HUES48 (cell line): ENCODE data around the gene CD300LB.
"Not testable (repeated sequence)": the region's sequence is repeated elsewhere in the genome, so short reads cannot be mapped to it uniquely, and the experiment has no call there.

Experiments
- H3K27ac ChIP-seq: one replicate; pipeline ENCODE4 v1.7.0; 2013; ENCODE audit warnings: low read depth, low read length, inconsistent platforms
- H3K27me3 ChIP-seq: 2 replicates; pipeline ENCODE4 v1.6.1; 2013; ENCODE audit warnings: mild to moderate bottlenecking, low read length; ENCODE audit not compliant: control insufficient read depth, insufficient read depth
- H3K36me3 ChIP-seq: 2 replicates; pipeline ENCODE4 v1.6.1; 2013; ENCODE audit warnings: low read length; ENCODE audit not compliant: control insufficient read depth, insufficient read depth
- H3K4me1 ChIP-seq: 2 replicates; pipeline ENCODE4 v1.6.1; 2013; ENCODE audit warnings: mild to moderate bottlenecking, low read length; ENCODE audit not compliant: control insufficient read depth, insufficient read depth
- H3K4me3 ChIP-seq: 2 replicates; pipeline ENCODE4 v1.5.1; 2013; ENCODE audit warnings: mild to moderate bottlenecking, low read depth, low read length
- H3K9ac ChIP-seq: 2 replicates; pipeline ENCODE4 v1.6.1; 2013; ENCODE audit warnings: mild to moderate bottlenecking, low read depth, low read length, moderate library complexity
- H3K9me3 ChIP-seq: 2 replicates; pipeline ENCODE4 v1.6.1; 2013; ENCODE audit warnings: low read length; ENCODE audit not compliant: control insufficient read depth, insufficient read depth

Gene CD300LB

DNA sequence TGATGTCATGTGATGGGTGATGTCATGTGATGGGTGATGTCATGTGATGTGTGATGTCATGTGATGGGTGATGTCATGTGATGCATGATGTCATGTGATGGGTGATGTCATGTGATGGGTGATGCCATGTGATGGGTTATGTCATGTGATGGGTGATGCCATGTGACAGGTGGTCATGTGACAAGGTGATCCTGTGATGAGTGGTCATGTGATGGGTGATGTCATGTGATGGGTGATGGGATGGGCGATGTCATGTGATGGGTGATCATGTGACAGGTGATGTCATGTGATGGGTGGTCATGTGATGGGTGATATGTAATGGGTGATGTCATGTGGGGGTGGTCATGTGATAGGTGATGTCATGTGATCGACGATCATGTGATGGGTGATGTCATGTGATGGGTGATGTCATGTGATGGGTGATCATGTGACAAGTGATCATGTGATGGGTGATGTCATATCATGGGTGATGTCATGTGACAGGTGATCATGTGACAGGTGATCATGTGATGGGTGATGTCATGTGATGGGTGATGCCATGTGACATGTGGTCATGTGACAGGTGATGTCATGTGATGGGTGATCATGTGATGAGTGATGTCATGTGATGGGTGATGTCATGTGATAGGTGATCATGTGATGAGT lies 17.2 kb downstream of the CD300LB start:
- no peaks in the 10 kb centered on the region for H3K27me3 ChIP-seq
- H3K4me3 ChIP-seq: no peak overlapping the region
- no peaks in the 10 kb centered on the region for H3K36me3 ChIP-seq
- H3K27ac ChIP-seq: no peak overlapping the region
- H3K9ac ChIP-seq: no peak overlapping the region
- no peaks in the 10 kb centered on the region for H3K4me1 ChIP-seq
- H3K9me3 ChIP-seq: peaks cover 22% of the 10 kb centered on the region

DNA sequence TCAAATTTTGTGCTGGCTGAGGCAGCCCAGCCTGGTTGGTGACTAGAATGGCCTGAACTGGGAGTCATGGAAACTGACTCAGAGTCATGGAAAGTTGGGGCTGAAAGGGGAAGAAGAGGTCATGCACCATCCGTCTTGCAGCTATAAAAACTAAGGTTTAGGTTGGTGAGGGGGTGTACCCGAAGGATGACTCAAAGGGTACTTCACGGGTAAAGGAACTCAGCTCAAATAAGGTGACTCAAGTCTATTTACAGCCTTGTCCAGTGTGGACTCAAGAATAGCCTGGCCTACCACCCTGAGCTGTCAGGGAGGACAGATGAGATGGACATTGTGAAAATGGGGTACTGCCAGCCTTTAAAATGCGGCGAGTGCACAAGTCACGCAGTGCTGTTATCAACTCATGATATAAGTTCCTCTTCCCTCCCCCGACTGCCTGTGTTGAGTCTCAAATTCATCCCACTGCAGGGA lies 18.6 kb downstream of the CD300LB start:
- Histone ChIP-seq H3K27ac (no peak overlapping the region), H3K9ac (no peak overlapping the region), H3K4me3 (no peak overlapping the region), H3K9me3 (peaks cover 16% of the 10 kb centered on the region), H3K4me1 (no peaks in the 10 kb centered on the region), H3K36me3 (no peaks in the 10 kb centered on the region), H3K27me3 (no peaks in the 10 kb centered on the region)

DNA sequence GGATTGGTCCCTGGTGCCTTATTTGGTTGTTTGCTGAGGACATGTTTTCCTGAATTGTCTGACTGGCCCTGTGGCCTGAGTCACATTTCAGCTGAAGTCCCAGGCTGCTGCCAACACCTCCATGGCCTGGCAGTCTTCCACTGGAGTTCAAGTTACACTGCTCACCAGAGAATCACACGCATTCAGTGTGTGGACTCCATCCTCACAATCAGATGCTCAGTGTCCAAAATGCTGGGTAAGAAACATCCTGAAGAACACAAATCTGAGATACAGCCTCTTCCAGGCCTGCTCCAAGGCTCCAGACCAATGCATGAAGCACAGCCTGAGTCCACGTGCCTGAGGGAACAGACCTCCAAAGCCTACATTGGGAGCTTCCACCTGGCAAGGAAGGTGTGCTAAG lies 19.2 kb downstream of the CD300LB start:
- H3K36me3 ChIP-seq: no peaks in the 10 kb centered on the region
- no peak overlapping the region for H3K27ac ChIP-seq
- H3K4me1 ChIP-seq: no peaks in the 10 kb centered on the region
- peaks cover 16% of the 10 kb centered on the region for H3K9me3 ChIP-seq
- H3K4me3 ChIP-seq: no peak overlapping the region
- no peaks in the 10 kb centered on the region for H3K27me3 ChIP-seq
- H3K9ac ChIP-seq: no peak overlapping the region

DNA sequence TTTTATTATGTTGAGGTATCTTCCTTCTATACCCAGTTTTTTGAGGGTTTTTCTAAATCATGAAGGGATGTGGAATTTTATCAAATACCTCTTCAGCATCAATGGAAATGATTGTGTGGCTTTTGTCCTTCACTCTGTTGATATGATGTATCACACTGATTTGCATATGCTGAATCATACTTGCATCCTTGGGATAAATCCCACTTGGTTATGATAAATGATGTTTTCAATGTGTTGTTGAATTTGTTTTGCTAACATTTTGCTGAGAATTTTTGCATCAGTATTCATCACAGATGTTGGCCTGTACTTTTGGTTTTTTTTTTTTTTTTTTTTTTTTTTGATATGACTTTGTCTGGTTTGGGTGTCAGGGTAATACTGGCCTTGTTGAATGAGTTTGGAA lies 23.1 kb downstream of the CD300LB start:
- Histone ChIP-seq H3K36me3 (no peaks in the 10 kb centered on the region), H3K9me3 (no peaks in the 10 kb centered on the region), H3K27me3 (no peaks in the 10 kb centered on the region), H3K27ac (no peak overlapping the region), H3K9ac (no peak overlapping the region), H3K4me3 (no peak overlapping the region), H3K4me1 (no peaks in the 10 kb centered on the region)

DNA sequence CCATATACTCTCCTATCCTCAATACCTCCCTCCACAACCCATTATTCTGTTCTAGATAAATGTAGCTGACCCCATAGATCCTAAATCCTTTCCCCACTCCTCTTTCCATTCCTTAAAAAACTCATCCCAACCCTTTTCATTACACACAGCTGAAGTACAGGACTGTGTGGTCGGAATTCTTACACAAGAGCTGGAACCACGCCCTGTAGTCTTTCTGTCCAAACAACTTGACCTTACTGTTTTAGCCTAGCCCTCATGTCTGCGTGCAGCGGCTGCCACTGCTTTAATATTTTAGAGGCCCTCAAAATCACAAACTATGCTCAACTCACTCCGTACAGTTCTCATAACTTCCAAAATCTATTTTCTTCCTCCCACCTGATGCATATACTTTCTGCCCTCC lies 27.3 kb downstream of the CD300LB start:
- H3K36me3 ChIP-seq, H3K9ac ChIP-seq, H3K4me3 ChIP-seq, H3K27me3 ChIP-seq, H3K9me3 ChIP-seq, H3K4me1 ChIP-seq, H3K27ac ChIP-seq: not testable (repeated sequence)

DNA sequence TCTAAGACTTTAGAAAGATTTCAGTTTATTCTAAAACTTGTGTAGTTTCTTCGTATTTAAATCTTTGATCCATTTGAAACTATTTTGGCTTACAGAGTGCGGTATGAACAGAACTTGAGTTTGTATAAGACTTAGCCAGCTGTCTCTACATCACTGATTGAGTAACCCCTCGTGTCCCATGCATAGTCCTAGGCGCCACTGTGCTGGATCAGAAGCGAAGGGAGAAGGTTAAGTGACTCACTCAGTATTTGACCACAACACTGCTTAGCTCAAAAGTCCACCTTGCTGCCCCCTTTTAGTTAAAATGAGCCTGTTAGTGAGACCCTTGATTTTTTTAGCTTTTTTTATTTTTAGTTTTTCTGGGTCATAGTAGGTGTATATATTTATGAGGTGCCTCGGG lies 28.4 kb downstream of the CD300LB start:
- Histone ChIP-seq H3K9me3 (no peaks in the 10 kb centered on the region), H3K4me1 (no peaks in the 10 kb centered on the region), H3K9ac (no peak overlapping the region), H3K4me3 (no peak overlapping the region), H3K27ac (no peak overlapping the region), H3K27me3 (no peaks in the 10 kb centered on the region), H3K36me3 (no peaks in the 10 kb centered on the region)

DNA sequence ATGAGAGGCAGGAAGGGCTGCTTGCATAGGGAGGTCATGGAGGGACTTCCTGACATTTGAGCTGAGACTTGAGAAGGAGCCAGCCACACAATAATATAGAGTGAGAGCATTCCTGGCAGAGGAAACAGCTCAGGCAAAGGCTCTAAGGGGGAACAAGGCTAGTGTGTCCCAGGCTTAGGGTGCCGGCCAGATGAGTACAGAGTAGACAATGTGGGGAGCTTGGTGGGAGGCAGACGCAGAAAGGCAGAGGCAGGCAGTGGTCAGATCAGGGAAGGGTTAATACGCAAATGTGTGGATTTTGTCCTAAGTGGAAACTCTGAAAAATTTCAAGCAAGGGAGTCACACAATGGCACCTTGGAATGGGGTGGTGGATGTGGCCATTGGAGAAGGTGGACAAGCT lies 31.3 kb downstream of the CD300LB start:
- H3K36me3 ChIP-seq: no peaks in the 10 kb centered on the region
- no peaks in the 10 kb centered on the region for H3K4me1 ChIP-seq
- no peak overlapping the region for H3K9ac ChIP-seq
- H3K9me3 ChIP-seq: no peaks in the 10 kb centered on the region
- no peaks in the 10 kb centered on the region for H3K27me3 ChIP-seq
- no peak overlapping the region for H3K4me3 ChIP-seq
- H3K27ac ChIP-seq: no peak overlapping the region

DNA sequence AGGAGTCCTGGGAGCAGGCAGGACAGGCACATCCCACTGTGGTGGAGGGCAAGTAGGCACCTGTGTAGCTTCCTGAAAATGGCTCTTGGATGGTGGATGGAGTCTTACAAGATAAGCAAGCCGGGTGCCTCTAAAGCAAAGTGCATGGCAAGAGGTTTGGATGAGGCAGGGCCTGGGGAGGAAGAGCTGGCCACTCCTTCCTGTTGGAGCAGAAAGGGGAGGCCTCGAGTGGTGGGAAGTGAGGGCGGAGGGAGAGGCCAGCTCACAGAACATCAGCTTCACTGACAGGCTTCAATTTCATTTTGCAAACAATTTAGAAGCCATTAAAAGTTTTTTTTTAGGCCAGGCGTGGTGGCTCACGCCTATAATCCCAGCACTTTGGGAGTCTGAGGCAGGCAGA lies 33.8 kb downstream of the CD300LB start:
- no peaks in the 10 kb centered on the region for H3K4me1 ChIP-seq
- H3K9me3 ChIP-seq: no peaks in the 10 kb centered on the region
- H3K36me3 ChIP-seq: no peaks in the 10 kb centered on the region
- no peak overlapping the region for H3K4me3 ChIP-seq
- H3K27ac ChIP-seq: no peak overlapping the region
- H3K27me3 ChIP-seq: no peaks in the 10 kb centered on the region
- no peak overlapping the region for H3K9ac ChIP-seq

DNA sequence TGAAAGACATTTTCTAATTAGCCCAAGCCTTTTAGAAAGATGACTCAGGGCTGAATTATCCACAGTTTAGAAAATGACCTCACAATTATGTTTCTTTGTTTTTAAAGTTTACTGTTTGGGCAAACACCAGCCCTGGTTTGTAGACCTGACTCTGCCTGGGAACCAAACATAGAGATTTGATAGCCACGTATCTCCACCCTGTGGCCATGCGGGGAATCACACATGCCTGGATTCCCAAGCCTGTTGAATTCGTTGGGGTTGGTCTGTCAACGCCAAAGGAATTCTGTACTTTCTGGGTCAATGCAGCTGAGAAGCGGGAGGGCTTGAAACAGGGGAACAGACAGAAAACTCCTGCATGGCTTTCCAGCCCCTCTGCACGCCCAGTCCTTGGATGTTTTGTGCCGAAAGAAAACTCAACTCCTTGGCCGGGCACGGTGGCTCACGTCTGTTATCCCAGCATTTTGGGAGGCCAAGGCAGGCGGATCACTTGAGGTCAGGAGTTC lies 37.9 kb downstream of the CD300LB start:
- Histone ChIP-seq H3K9ac (no peak overlapping the region), H3K4me3 (no peak overlapping the region), H3K36me3 (no peaks in the 10 kb centered on the region), H3K9me3 (no peaks in the 10 kb centered on the region), H3K27me3 (no peaks in the 10 kb centered on the region), H3K4me1 (no peaks in the 10 kb centered on the region), H3K27ac (no peak overlapping the region)

DNA sequence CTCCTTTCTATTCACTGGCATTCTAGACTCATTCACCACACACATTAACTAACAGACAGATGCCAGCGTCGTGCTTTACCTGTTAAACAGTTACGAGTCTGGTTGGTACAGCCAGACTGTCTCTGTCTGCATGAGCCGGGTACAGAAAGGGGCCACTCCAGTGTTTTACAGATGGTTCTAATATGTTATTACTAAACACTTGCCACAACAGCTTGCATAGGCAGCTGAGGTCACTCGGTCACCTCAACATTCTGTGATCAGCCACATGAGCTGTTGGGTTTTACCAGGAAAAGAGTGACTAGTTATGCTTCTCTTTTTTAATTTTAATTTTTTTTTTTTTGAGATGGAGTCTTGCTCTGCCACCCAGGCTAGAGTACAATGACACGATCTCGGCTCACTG lies 39.6 kb downstream of the CD300LB start:
- Histone ChIP-seq H3K4me1 (no peaks in the 10 kb centered on the region), H3K4me3 (no peak overlapping the region), H3K36me3 (no peaks in the 10 kb centered on the region), H3K27me3 (no peaks in the 10 kb centered on the region), H3K27ac (no peak overlapping the region), H3K9me3 (no peaks in the 10 kb centered on the region), H3K9ac (no peak overlapping the region)

DNA sequence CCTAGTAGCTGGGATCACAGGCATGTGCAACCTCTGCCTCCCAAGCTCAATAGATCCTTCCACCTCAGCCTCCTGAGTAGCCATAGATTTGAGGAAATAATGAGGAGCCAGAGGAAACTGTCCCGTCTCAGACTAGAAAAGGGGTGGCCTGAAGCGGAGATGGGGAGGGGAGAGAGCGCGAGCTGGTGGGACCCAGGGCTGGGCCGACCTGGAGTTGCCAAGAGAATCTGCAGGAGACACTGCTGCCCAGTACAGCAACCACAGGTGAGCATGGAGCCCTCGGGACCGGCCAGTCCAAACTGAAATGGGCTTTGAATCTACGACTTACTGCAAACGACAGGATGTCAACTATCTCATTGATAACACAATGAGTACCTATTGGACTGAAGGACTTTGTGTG lies 40.6 kb downstream of the CD300LB start:
- H3K9ac ChIP-seq: no peak overlapping the region
- H3K9me3 ChIP-seq: no peaks in the 10 kb centered on the region
- H3K36me3 ChIP-seq: no peaks in the 10 kb centered on the region
- no peak overlapping the region for H3K4me3 ChIP-seq
- no peak overlapping the region for H3K27ac ChIP-seq
- no peaks in the 10 kb centered on the region for H3K4me1 ChIP-seq
- no peaks in the 10 kb centered on the region for H3K27me3 ChIP-seq
